ENCODE measurements around the gene SLX9. TPM values are rescaled to one million over a fixed set of nuclear protein-coding genes. Genes with fewer than 3 reads are reported as not detected.

Gene SLX9
- total RNA-seq, 1 donor from 2014 or later, result 38.8 TPM

- H3K27me3 Mint-ChIP-seq (ENCODE audit: low read depth, unreplicated experiment), result peaks cover 82% of the 10 kb centered on the region
- H3K4me3 Mint-ChIP-seq (ENCODE audit: unreplicated experiment), result no peak overlapping the region
- FAIRE-seq, result no peak
- TF ChIP-seq EZH2 (IDR thresholded peaks at IDR 0.05; ENCODE audit: insufficient read depth, low read length) (no peak), CTCF (IDR thresholded peaks at IDR 0.05; ENCODE audit: insufficient read depth, low read depth, low read length) (no peak)
- H3K79me2 ChIP-seq (ENCODE audit: insufficient read depth, low read length), result no peaks in the 10 kb centered on the region
- H3K36me3 Mint-ChIP-seq (ENCODE audit: low read depth, unreplicated experiment), result no peaks in the 10 kb centered on the region
- no peaks in the 10 kb centered on the region for H3K36me3 ChIP-seq (ENCODE audit: insufficient read depth, low read length)
- no peak overlapping the region for H3K27ac ChIP-seq (ENCODE audit: low read depth, low read length)
- H3K4me1 Mint-ChIP-seq (ENCODE audit: low read depth, unreplicated experiment), result peaks cover 1% of the 10 kb centered on the region
- no peak overlapping the region for H3K9ac ChIP-seq (ENCODE audit: low read length)
- peaks cover 2% of the 10 kb centered on the region for H3K9me3 Mint-ChIP-seq (ENCODE audit: unreplicated experiment)
- DNase-seq (ENCODE audit: low read depth), result no peak
- H3K27ac Mint-ChIP-seq (ENCODE audit: unreplicated experiment), result no peak overlapping the region
- peaks cover 4% of the 10 kb centered on the region for H3K4me1 ChIP-seq (ENCODE audit: insufficient read depth, low read length)
- H3K4me3 ChIP-seq (ENCODE audit: insufficient read depth, low read depth, low read length), result no peak overlapping the region
- no peak overlapping the region for H3K4me2 ChIP-seq (ENCODE audit: low read length)
- H3K9me3 ChIP-seq (ENCODE audit: insufficient read depth, low read depth, low read length), result no peaks in the 10 kb centered on the region
- H3K27me3 ChIP-seq (ENCODE audit: insufficient read depth, low read length), result peaks cover 49% of the 10 kb centered on the region
- H4K20me1 ChIP-seq (ENCODE audit: insufficient read depth, low read length), result no peaks in the 10 kb centered on the region
- H2AFZ ChIP-seq (ENCODE audit: low read depth, low read length), result no peak overlapping the region
Observed at GRCh38 chr21:44919913-44920693, 19.7 kb upstream of the SLX9 start.

GRCh38 chr21:44920694-44921604, 18.9 kb upstream of the SLX9 start, which contains the start of gene ITGB2:
TSS of gene ITGB2 (minus strand) at chr21:44920899. CDS start at chr21:44910782, 10,117 bp downstream.
- H4K20me1 ChIP-seq (ENCODE audit: insufficient read depth, low read length), result no peaks in the 10 kb centered on the region
- H3K27me3 Mint-ChIP-seq (ENCODE audit: low read depth, unreplicated experiment), result peaks cover 78% of the 10 kb centered on the region
- peaks cover 49% of the 10 kb centered on the region for H3K27me3 ChIP-seq (ENCODE audit: insufficient read depth, low read length)
- TF ChIP-seq CTCF (IDR thresholded peaks at IDR 0.05; ENCODE audit: insufficient read depth, low read depth, low read length) (no peak), EZH2 (IDR thresholded peaks at IDR 0.05; ENCODE audit: insufficient read depth, low read length) (no peak)
- no peaks in the 10 kb centered on the region for H3K36me3 Mint-ChIP-seq (ENCODE audit: low read depth, unreplicated experiment)
- no peak for DNase-seq (ENCODE audit: low read depth)
- no peaks in the 10 kb centered on the region for H3K9me3 ChIP-seq (ENCODE audit: insufficient read depth, low read depth, low read length)
- no peaks in the 10 kb centered on the region for H3K79me2 ChIP-seq (ENCODE audit: insufficient read depth, low read length)
- no peak within 1 kb of the TSS for H3K4me2 ChIP-seq (ENCODE audit: low read length)
- H3K4me3 ChIP-seq (ENCODE audit: insufficient read depth, low read depth, low read length), result no peak within 1 kb of the TSS
- no peak within 1 kb of the TSS for H3K9ac ChIP-seq (ENCODE audit: low read length)
- H3K27ac Mint-ChIP-seq (ENCODE audit: unreplicated experiment), result no peak within 1 kb of the TSS
- FAIRE-seq, result no peak
- H3K4me1 ChIP-seq (ENCODE audit: insufficient read depth, low read length), result no peaks in the 10 kb centered on the region
- no peak within 1 kb of the TSS for H3K27ac ChIP-seq (ENCODE audit: low read depth, low read length)
- no peak within 1 kb of the TSS for H2AFZ ChIP-seq (ENCODE audit: low read depth, low read length)
- no peak within 1 kb of the TSS for H3K4me3 Mint-ChIP-seq (ENCODE audit: unreplicated experiment)
- no peaks in the 10 kb centered on the region for H3K4me1 Mint-ChIP-seq (ENCODE audit: low read depth, unreplicated experiment)
- no peaks in the 10 kb centered on the region for H3K36me3 ChIP-seq (ENCODE audit: insufficient read depth, low read length)
- peaks cover 2% of the 10 kb centered on the region for H3K9me3 Mint-ChIP-seq (ENCODE audit: unreplicated experiment)

Data from astrocyte (in vitro differentiated cells and primary cell).